Smooth muscle cell (in vitro differentiated cells): ENCODE data around the gene DHX30. TPM values are rescaled to one million over a fixed set of nuclear protein-coding genes. Genes with fewer than 3 reads are reported as not detected.

ENCODE experiments used
- microRNA counts: library from miRNA; unstranded; fragments of <30 nt; microRNA quantifications from one replicate; lab custom pipeline; 2016
- microRNA-seq: library from miRNA; unstranded; fragments of <30 nt; microRNA quantifications from one replicate; pipeline ENCODE4, GENCODE V29; 2016; ENCODE audit warnings: borderline number of aligned reads
- polyA plus RNA-seq: library from polyadenylated mRNA; unstranded; fragments of >200 nt; fragmentation: Nextera tagmentation; extraction: Ambion mirVana; gene quantifications from 2 replicates; pipeline ENCODE4 v1.2.1, GENCODE V29; 2016
- small RNA-seq: library from RNA; depleted of rRNA; stranded (forward); fragments of <200 nt; gene quantifications from one replicate; pipeline ENCODE3, GENCODE V24; 2014
- total RNA-seq: library from RNA; depleted of rRNA; stranded (reverse); fragments of >200 nt; gene quantifications from 2 replicates; pipeline ENCODE4 v1.2.3, GENCODE V29; 2014

The DHX30 gene
- total and polyA plus RNA-seq, 2 experiments from 2014 or later, result 35.9 to 51.6 TPM

MicroRNA genes within 50 kb of the gene (microRNA counts, 767-probe panel; counts per million panel counts)
- microRNA hsa-miR-1226-3p (lab: Ali Mortazavi, UCI), result 183 counts per million

Small RNA genes lying within 50 kb of the gene (microRNA-seq; reads per million reads assigned to microRNA genes)
- 290 reads per million, percentile 69 among the genes with 10 or more reads in this experiment for gene MIR1226

Small RNA genes lying within 50 kb of the gene (small RNA-seq; reads per million reads assigned to genes)
- gene MIR1226 (0.37 reads per million, percentile 11 among the genes with 10 or more reads in this experiment), gene RF02271 (not detected)

Other genes starting within 250 kb of the DHX30 start
- gene CSPG5, start 224.3 kb upstream of the DHX30 start, total RNA-seq, result 0.85 and 1.3 TPM in 2 replicates
- gene CSPG5, start 224.3 kb upstream of the DHX30 start, polyA plus RNA-seq, result 0.17 and 0.35 TPM in 2 replicates
- 40.5 and 46.2 TPM in 2 replicates for gene SMARCC1, start 21.2 kb upstream of the DHX30 start, total RNA-seq
- gene SMARCC1, start 21.2 kb upstream of the DHX30 start, polyA plus RNA-seq, result 45.2 and 50.3 TPM in 2 replicates
- gene MAP4, start 213.3 kb downstream of the DHX30 start, total RNA-seq, result 109 and 114 TPM in 2 replicates
- gene MAP4, start 213.3 kb downstream of the DHX30 start, polyA plus RNA-seq, result 159 and 166 TPM in 2 replicates